GM12878 (cell line): ENCODE measurements around the gene TRIM17. TPM values are rescaled to one million over a fixed set of nuclear protein-coding genes. Genes with fewer than 3 reads are reported as not detected.

Source experiments
- ATAC-seq: fragments of 200-7000 bp; cut with Tn5 transposase; 3 replicates; pipeline ENCODE4 v1.9.1; 2020; ENCODE audit warnings: mild to moderate bottlenecking, moderate library complexity
- BruUV-seq: library from RNA; stranded (reverse); fragments of 400-500 nt; replicated peaks from 2 replicates; lab custom pipeline; 2021; lab: Mats Ljungman, UMichigan
- CTCF ChIA-PET: fragments of 300-600 bp; sonication (Branson Sonifier 250); formaldehyde crosslinking; extraction: SDS; loops from one replicate; lab custom pipeline; 2021; ENCODE audit warnings: inconsistent platforms; lab: Yijun Ruan, JAX
- POLR2A ChIA-PET: fragments of 350-600 bp; formaldehyde crosslinking; extraction: SDS; loops from one replicate; lab custom pipeline; 2021; ENCODE audit warnings: inconsistent platforms; lab: Charles Lee
- RAD21 ChIA-PET: fragments of 300-600 bp; sonication (Branson Sonifier 250); formaldehyde crosslinking; loops from one replicate; lab custom pipeline; 2023; ENCODE audit warnings: antibody characterized with exemption; ENCODE audit not compliant: unreplicated experiment; lab: Charles Lee
- SMC1A ChIA-PET: fragments of 300-600 bp; sonication (Branson Sonifier 250); formaldehyde crosslinking; loops from one replicate; lab custom pipeline; 2023; ENCODE audit not compliant: unreplicated experiment, uncharacterized antibody; lab: Charles Lee
- DNase-seq: peaks from one replicate; pipeline ENCODE4 v3.0.0-alpha.2; 2011; ENCODE audit warnings: low read depth, low spot score
- FAIRE-seq: peaks from 3 replicates; lab custom pipeline; 2011; peaks lifted over from hg19 to GRCh38; lab: Jason Lieb, UNC
- H2AFZ ChIP-seq: 2 replicates; pipeline ENCODE4 v1.6.0; 2011; ENCODE audit warnings: low read depth, low read length, control low read depth; ENCODE audit not compliant: control insufficient read depth
- H3K27ac ChIP-seq: 2 replicates; pipeline ENCODE4 v1.5.1; 2011; ENCODE audit warnings: control low read depth; ENCODE audit not compliant: control insufficient read depth, insufficient read depth
- H3K27me3 ChIP-seq, 2 experiments: replicated peaks in 1 of 2; 2 replicates each; pipeline versions ENCODE4 v1.6.0 to v1.6.1; 2011; ENCODE audit warnings: low read length in 1 of 2; ENCODE audit not compliant: control insufficient read depth in 2 of 2, insufficient read depth in 2 of 2
- H3K36me3 ChIP-seq, 2 experiments: 2 replicates each; pipeline ENCODE4 v1.5.1; 2011; ENCODE audit warnings: low read length in 1 of 2; ENCODE audit not compliant: control insufficient read depth in 2 of 2, insufficient read depth in 2 of 2
- H3K4me1 ChIP-seq: 2 replicates; pipeline ENCODE4 v1.6.1; 2011; ENCODE audit warnings: mild to moderate bottlenecking, low read length, moderate library complexity, mixed read lengths; ENCODE audit not compliant: control insufficient read depth, insufficient read depth
- H3K4me2 ChIP-seq: 2 replicates; pipeline ENCODE4 v1.6.0; 2011; ENCODE audit warnings: control low read depth; ENCODE audit not compliant: control insufficient read depth, insufficient read depth
- H3K4me3 ChIP-seq: fragments of 200-600 bp; sonication (generic); 2 replicates; pipeline ENCODE4 v1.5.1; 2016
- H3K79me2 ChIP-seq: 2 replicates; pipeline ENCODE4 v1.6.0; 2011; ENCODE audit warnings: low read length; ENCODE audit not compliant: control insufficient read depth, insufficient read depth
- H3K9ac ChIP-seq: 2 replicates; pipeline ENCODE4 v1.8.0; 2011; ENCODE audit warnings: low read length, control low read depth, mixed read lengths; ENCODE audit not compliant: control insufficient read depth, insufficient read depth
- H3K9me3 ChIP-seq: replicated peaks from 3 replicates; pipeline ENCODE4 v1.5.1; 2011; ENCODE audit warnings: mild to moderate bottlenecking, low read length; ENCODE audit not compliant: control insufficient read depth, insufficient read depth
- H4K20me1 ChIP-seq: 2 replicates; pipeline ENCODE4 v1.6.0; 2011; ENCODE audit not compliant: control insufficient read depth, insufficient read depth
- CBFB ChIP-seq: IDR thresholded peaks from 2 replicates; pipeline ENCODE4 v1.6.1; 2016; ENCODE audit warnings: antibody characterized with exemption, low read depth
- CTCF ChIP-seq, 3 experiments: IDR thresholded peaks in 2 of 3; conservative IDR thresholded peaks in 1 of 3; 2 replicates each; pipeline ENCODE4 v1.5.1; 2011; ENCODE audit warnings: low read depth in 3 of 3, low read length in 3 of 3, mild to moderate bottlenecking in 3 of 3, control low read depth in 2 of 3, moderate library complexity in 2 of 3, inconsistent platforms in 1 of 3, mixed read lengths in 1 of 3; ENCODE audit not compliant: control insufficient read depth in 2 of 3, insufficient read depth in 1 of 3; ENCODE audit errors: extremely low read depth in 1 of 3
- EED ChIP-seq: sonication (generic); IDR thresholded peaks from 2 replicates; pipeline ENCODE4 v1.6.1; 2016; ENCODE audit warnings: antibody characterized with exemption, low read depth
- GATAD2B ChIP-seq: fragments of 450-650 bp; conservative IDR thresholded peaks from 2 replicates; pipeline ENCODE4 v1.6.1; 2017; ENCODE audit warnings: low read depth, mild to moderate bottlenecking, moderate library complexity
- MYB ChIP-seq: fragments of 150-350 bp; IDR thresholded peaks from 2 replicates; pipeline ENCODE4 v1.6.1; 2014; ENCODE audit warnings: mild to moderate bottlenecking, low read depth, low read length, borderline replicate concordance
- NBN ChIP-seq: fragments of 450-650 bp; IDR thresholded peaks from 2 replicates; pipeline ENCODE4 v1.6.1; 2016
- NFIC ChIP-seq: IDR thresholded peaks from 2 replicates; pipeline ENCODE4 v1.6.1; 2012; ENCODE audit warnings: low read depth, mild to moderate bottlenecking, inconsistent platforms, low read length, moderate library complexity
- NR2C1 ChIP-seq: fragments of 450-650 bp; IDR thresholded peaks from 2 replicates; pipeline ENCODE4 v1.6.1; 2017; ENCODE audit warnings: antibody characterized with exemption, mild to moderate bottlenecking, moderate library complexity
- SRF ChIP-seq, 2 experiments: IDR thresholded peaks; 2 replicates each; pipeline ENCODE4 v1.6.1; 2011; ENCODE audit warnings: low read depth in 2 of 2, low read length in 2 of 2, mild to moderate bottlenecking in 1 of 2, moderate library complexity in 1 of 2
- SUPT20H ChIP-seq: IDR thresholded peaks from 2 replicates; pipeline ENCODE4 v1.6.1; 2011; ENCODE audit warnings: low read depth, mild to moderate bottlenecking, low read length, moderate library complexity, borderline replicate concordance; ENCODE audit not compliant: control insufficient read depth
- ZNF622 ChIP-seq: fragments of 450-650 bp; IDR thresholded peaks from 2 replicates; pipeline ENCODE4 v1.6.1; 2017; ENCODE audit warnings: mild to moderate bottlenecking, inconsistent platforms
- WGBS: methylation state at CpG from one replicate; pipeline ENCODE4 v1.1.6; 2016; ENCODE audit warnings: low lambda C conversion rate; ENCODE audit not compliant: insufficient replicate concordance, insufficient coverage; ENCODE audit errors: missing lambda C conversion rate; 5-methylcytosine and 5-hydroxymethylcytosine counted together
- in situ Hi-C: fragments of 300-500 bp; cut with MboI; formaldehyde crosslinking; loops from 9 replicates; pipeline ENCODE4 v1.14.3; 2018; ENCODE audit warnings: mixed read lengths
- intact Hi-C: fragments of 100-400 bp; cut with micrococcal nuclease; formaldehyde crosslinking; loops from one replicate; pipeline ENCODE4 v1.14.2; 2022; ENCODE audit not compliant: unreplicated experiment
- polyA plus RNA-seq, 11 experiments: library from polyadenylated mRNA; depleted of rRNA in 4 of 11; unstranded in 6 of 11; stranded (reverse) in 5 of 11; fragments of >200 nt; fragmentation: Nextera tagmentation in 4 of 11; fragmentation: Illumina TruSeq in 1 of 11; extraction: Ambion mirVana in 4 of 11; extraction: Trizol in 1 of 11; gene quantifications; 1 replicate in 1 of 11; 2 replicates in 10 of 11; pipeline versions ENCODE4 v1.2.1 to v1.2.3, GENCODE V29; 2011 to 2016; ENCODE audit warnings: inconsistent platforms in 2 of 11, missing spikeins in 2 of 11, low read depth in 1 of 11
- total RNA-seq, 4 experiments: library from RNA; depleted of rRNA in 3 of 4; stranded (reverse); fragments of >200 nt in 3 of 4; fragmentation: Illumina TruSeq in 1 of 4; extraction: Trizol in 1 of 4; gene quantifications; 2 replicates each; pipeline versions ENCODE4 v1.2.1 to v1.2.3, GENCODE V29; 2013 to 2021
- TF ChIP-seq, protein P1 (sequence below): fragments of 450-650 bp; IDR thresholded peaks from 2 replicates; pipeline ENCODE4 v1.6.1; 2018; ENCODE audit warnings: mild to moderate bottlenecking, low read depth, moderate library complexity; ENCODE audit not compliant: partially characterized antibody

The TRIM17 gene
- total and polyA plus RNA-seq, 10 of the 15 experiments (the other 5 are each of a cell fraction or from before 2014, with no cell fraction given): 0.16 to 0.32 TPM; not detected in 8

GRCh38 chr1:228371741-228372182 lies 44.9 kb downstream of the TRIM17 start:
- TF ChIP-seq NBN: no peak
- no peak for TF ChIP-seq SRF (IDR thresholded peaks at IDR 0.05; ENCODE audit: low read depth in 2 of 2, low read length in 2 of 2)
- H3K79me2 ChIP-seq: no peaks in the 10 kb centered on the region
- H3K27ac ChIP-seq: no peak overlapping the region
- no peaks in the 10 kb centered on the region; the same call in 2 of the 3 replicates for H3K9me3 ChIP-seq
- WGBS: 38% methylated on average over 2 of the region's 4 CpGs
- BruUV-seq: no TSS peak
- no peaks in the 10 kb centered on the region for H3K4me1 ChIP-seq
- RAD21 ChIA-PET: no interaction called here
- in situ Hi-C loops (no loop called here), intact Hi-C loops (no loop called here)
- H4K20me1 ChIP-seq: no peaks in the 10 kb centered on the region
- no peak overlapping the region for H3K4me3 ChIP-seq
- SMC1A ChIA-PET: no interaction called here
- ATAC-seq (no peak), DNase-seq (no peak), FAIRE-seq (no peak)
- no peak overlapping the region for H3K4me2 ChIP-seq
- no peaks in the 10 kb centered on the region for H3K36me3 ChIP-seq
- POLR2A ChIA-PET: no interaction called here
- no peak overlapping the region for H3K9ac ChIP-seq
- H3K27me3 ChIP-seq: no peaks in the 10 kb centered on the region; a peak in 1 of 4 replicates
- CTCF ChIA-PET: no interaction called here
- H2AFZ ChIP-seq: no peak overlapping the region

GRCh38 chr1:228370941-228371740 lies 45.5 kb downstream of the TRIM17 start:
- no peak for FAIRE-seq
- no TSS peak for BruUV-seq
- H4K20me1 ChIP-seq: no peaks in the 10 kb centered on the region
- TF ChIP-seq ZNF622: no peak
- TF ChIP-seq, protein P1, sequence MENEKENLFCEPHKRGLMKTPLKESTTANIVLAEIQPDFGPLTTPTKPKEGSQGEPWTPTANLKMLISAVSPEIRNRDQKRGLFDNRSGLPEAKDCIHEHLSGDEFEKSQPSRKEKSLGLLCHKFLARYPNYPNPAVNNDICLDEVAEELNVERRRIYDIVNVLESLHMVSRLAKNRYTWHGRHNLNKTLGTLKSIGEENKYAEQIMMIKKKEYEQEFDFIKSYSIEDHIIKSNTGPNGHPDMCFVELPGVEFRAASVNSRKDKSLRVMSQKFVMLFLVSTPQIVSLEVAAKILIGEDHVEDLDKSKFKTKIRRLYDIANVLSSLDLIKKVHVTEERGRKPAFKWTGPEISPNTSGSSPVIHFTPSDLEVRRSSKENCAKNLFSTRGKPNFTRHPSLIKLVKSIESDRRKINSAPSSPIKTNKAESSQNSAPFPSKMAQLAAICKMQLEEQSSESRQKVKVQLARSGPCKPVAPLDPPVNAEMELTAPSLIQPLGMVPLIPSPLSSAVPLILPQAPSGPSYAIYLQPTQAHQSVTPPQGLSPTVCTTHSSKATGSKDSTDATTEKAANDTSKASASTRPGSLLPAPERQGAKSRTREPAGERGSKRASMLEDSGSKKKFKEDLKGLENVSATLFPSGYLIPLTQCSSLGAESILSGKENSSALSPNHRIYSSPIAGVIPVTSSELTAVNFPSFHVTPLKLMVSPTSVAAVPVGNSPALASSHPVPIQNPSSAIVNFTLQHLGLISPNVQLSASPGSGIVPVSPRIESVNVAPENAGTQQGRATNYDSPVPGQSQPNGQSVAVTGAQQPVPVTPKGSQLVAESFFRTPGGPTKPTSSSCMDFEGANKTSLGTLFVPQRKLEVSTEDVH: no peak
- TF ChIP-seq SUPT20H: no peak
- no peak for TF ChIP-seq MYB
- TF ChIP-seq NR2C1: no peak
- no peak for TF ChIP-seq CTCF (IDR thresholded peaks at IDR 0.05 in 2 of 3, conservative IDR thresholded peaks at IDR 0.05 in 1 of 3; ENCODE audit: control insufficient read depth in 2 of 3, extremely low read depth in 1 of 3, insufficient read depth in 1 of 3, low read depth in 3 of 3, low read length in 3 of 3)
- TF ChIP-seq CBFB: no peak
- TF ChIP-seq GATAD2B: no peak
- TF ChIP-seq EED: no peak
- no peak for TF ChIP-seq NFIC

More at GRCh38 chr1:228370941-228371740, 45.5 kb downstream of the TRIM17 start:
- H3K9me3 ChIP-seq: no peaks in the 10 kb centered on the region
- H3K4me3 ChIP-seq: no peak overlapping the region
- H3K9ac ChIP-seq: no peak overlapping the region
- no peaks in the 10 kb centered on the region; a peak in 1 of 4 replicates for H3K27me3 ChIP-seq
- DNase-seq (no peak), ATAC-seq (no peak)
- WGBS: 74% methylated on average over 40 of the region's 50 CpGs
- H2AFZ ChIP-seq: no peak overlapping the region
- H3K4me2 ChIP-seq: no peak overlapping the region
- no peaks in the 10 kb centered on the region for H3K36me3 ChIP-seq
- ChIA-PET CTCF (no interaction called here), SMC1A (no interaction called here), RAD21 (no interaction called here), POLR2A (no interaction called here)
- H3K79me2 ChIP-seq: no peaks in the 10 kb centered on the region
- in situ Hi-C loops: no loop called here
- H3K4me1 ChIP-seq: no peaks in the 10 kb centered on the region
- intact Hi-C loops: no loop called here
- no peak overlapping the region for H3K27ac ChIP-seq
